ACHN (cell line): Measurements from ENCODE around the gene ZBTB16.

Source experiments
- DNase-seq: peaks from one replicate; pipeline ENCODE4 v3.0.0-alpha.2; 2015
- in situ Hi-C: cut with HindIII; loops from 2 replicates; pipeline ENCODE4 v1.10.0; 2017; ENCODE audit warnings: low sequenced_read_pairs, low pct_ligation_motif_present, low pct_unique_long_range_greater_than_20kb

Gene ZBTB16

DNA sequence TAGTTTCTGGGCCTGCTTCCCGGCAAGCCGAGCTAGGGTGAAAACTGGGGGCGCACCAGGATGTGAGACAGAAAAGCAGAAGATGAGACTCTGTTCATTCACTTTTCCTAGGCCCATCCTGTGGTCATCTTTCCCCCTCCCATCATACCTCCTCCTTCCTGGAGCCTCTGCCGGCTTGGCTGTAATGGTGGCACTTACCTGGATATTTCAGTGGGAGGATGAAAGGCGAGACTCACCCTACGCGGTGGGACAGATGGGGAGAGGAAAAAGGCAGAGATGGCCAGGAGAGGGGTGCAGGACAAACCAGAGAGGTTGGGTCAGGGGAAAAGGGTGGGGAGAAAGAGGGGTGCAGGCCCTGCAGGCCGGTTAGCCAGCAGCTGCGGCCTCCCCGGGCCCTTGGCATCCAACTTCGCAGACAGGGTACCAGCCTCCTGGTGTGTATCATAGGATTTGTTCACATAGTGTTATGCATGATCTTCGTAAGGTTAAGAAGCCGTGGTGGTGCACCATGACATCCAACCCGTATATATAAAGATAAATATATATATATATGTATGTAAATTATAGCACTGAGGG, 195.1 kb downstream of the ZBTB16 start:
- no peak for DNase-seq
- in situ Hi-C loops = no loop called here

DNA sequence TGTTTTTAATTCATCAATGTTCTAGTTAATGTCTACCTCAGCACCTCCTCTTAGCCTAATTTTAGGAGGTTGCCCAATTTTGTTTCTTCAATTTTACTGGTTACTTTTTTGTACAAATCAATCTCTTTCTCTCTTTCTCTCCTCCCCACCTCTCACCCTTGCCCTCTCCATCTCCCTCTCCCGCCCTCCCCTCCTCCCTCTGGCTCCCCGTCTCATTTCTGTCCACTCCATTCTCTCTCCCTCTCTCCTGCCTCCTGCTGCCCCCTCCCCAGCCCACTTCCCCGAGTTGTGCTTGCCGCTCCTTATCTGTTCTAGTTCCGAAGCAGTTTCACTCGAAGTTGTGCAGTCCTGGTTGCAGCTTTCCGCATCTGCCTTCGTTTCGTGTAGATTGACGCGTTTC, 195.8 kb downstream of the ZBTB16 start:
- in situ Hi-C loops = no loop called here
- DNase-seq = no peak

DNA sequence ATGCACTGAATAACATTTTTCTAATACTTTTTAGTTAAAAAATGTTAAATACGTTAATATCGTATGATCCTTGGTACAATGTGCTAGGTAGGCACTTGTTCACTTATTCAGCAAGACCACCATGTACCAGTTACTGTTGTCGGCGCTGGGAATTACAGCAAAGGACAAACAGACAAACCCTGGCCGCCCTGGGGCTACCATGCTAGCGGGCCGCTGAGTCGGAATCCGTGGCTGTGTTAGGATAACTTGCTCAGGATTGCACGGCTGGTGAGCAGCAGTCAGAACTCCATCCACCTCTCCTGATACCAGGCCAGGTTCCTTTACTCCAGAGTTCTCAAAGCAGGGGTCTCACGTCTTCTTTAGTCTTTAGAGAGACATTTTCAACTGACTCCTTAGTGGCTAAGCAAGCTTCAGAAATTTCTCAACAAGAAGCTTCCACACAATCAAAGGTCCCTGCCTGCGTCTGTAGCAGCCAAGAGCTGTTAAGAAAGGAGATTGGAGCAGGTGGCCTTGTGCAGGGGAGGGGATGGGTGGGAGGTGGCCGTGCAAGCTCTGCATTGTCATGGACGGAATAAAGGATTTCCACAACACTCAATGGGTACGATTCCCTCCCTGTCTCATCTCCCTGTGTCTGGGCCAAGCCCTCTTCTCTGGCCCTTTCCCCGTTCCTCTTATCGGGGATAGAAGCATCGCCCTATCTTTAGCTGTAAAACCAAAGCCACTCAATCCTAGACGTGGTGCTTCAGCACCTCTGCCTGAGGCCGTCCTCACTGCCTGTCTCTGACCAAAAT, 196.9 kb downstream of the ZBTB16 start:
- DNase-seq = no peak
- in situ Hi-C loops = no loop called here

DNA sequence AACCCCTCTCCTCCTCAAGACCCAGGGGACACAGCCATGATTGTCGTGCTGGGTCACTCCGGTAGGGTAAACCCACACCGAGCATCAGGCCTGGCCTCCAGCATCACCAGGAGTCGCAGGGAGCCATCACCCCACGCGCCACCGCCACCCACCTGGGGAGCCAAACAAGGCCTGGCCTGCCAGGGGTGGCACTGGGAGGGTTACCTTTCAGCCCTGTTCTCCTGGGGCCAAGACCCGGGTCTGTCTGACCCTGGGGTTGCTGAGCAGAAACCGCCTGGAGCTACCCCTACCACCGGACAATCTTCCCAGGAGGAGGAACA, 197.4 kb downstream of the ZBTB16 start:
- DNase-seq = no peak
- in situ Hi-C loops = no loop called here

DNA sequence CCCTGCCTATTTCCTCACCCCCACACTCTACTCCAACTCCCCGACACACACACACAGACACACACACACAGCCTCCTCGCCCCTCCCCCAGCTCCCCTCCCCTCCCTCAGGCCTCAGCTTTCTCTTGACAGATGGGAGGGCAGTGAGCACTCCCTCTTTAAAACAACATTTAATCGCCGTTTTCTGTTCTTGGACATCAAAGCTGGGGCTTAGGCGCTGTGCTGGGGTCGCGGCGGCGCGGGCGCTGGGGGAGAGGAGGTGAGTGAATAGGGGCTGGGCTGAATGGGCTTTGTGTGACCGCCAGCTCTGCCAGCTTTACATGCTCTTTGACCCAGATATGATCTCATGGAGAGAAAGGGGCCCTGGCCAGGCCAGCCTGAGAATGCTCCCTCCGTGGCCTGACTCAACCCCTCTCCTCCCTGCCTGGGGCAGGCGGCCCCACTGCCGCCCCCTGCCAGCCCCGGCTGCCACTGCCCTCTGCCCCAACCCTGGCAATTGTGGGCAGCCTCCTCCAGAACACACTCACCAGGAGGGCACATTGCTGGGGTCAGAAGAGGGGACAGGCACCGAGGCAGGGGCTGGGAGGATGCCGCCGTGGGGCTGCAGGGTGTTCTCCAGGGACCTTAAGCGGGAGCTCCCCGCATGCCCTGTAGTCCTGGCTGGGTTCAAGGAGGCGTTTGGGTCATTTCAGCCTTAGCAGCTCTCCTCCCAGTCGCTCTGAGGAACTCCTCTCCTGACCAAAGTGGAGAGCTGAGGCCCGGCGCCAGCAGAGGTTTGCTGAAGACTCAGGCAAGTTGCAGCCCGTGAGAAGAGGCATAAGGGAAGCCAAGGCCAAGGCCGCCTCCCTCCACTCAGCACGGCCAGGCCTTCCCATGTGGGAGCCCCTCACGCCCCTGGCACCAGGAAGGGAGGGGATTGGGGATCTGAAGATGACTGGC, 198.4 kb downstream of the ZBTB16 start:
- in situ Hi-C loops = no loop called here
- DNase-seq = no peak

DNA sequence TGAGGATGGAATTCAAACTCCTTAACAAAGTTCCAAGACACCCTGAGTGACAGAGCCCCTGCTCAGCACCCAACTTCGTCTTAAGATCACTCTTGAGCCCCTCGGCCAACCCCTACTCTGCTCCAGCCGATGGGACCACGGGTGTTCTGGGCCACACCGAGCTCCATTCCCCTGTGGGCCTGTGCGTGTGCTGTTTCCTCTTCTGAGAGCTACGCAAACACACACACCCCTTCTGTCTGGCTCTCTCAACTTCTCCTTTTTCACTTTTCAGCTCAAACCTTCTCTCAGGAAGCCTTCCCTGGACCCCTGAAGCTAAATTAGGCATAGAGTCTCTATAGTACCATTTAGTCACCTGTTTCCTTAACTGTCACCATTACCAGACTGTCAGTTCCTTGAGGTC, 199.2 kb downstream of the ZBTB16 start:
- DNase-seq = no peak
- in situ Hi-C loops = no loop called here

DNA sequence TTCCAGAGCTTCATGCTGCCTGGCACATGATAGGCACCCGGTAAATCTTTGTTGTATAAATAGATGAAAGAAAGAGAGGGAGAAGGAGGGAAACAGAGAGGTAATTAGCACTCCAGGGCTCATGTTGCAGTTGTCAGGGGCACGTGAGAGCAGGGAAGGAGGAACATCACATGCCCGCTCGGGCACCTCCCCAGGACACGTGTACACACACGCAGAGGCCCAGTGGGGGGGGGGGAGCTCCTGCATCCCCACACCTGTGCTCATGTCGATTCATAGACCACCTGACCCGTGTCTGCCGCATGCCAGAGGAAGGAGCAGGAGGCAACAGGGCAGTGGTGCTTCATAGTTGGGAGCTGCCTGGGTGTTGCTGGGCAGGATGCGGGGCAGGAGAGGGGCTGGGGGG, 199.6 kb downstream of the ZBTB16 start:
- DNase-seq = no peak
- in situ Hi-C loops = no loop called here

DNA sequence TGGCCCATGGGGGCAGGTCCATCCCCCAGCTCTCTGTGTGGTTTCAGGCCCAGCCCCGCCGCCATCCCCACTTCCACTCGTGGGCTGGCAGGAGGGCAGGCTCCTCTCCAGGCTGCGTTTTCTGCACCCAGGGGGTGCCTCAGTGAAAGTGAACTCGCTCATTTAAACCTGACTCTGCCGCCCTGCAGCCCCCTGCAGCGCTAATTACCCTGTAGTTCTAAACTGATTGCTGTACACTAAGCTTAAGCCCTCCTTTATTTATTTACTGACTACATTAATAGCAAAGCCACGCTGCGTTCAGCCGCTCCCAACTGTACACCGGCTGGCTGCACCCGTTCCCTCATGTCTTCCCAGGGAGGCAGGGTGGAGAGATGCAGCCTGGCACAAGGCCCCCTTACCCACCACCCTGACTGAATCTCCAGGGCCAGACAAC, 200.1 kb downstream of the ZBTB16 start:
- DNase-seq = no peak
- in situ Hi-C loops = no loop called here

DNA sequence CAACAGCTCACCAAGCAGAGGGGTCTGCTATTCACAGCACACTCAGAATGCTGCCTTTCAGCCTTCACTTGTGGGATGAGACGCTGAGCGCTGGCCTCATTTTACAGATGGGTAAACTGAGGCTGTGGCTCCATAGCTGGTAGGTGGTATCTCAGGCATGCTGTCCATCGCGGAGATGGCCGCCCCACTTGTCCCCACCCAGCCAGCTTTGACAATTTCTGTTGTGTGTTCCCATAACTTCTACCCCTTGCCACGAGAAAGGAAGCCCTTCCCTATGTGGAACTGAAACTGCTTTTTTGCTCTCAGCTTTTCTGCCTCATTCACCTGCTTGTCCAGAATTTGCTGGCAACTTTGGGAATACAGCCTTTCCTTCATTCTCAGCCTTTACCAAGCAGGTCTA, 200.6 kb downstream of the ZBTB16 start:
- DNase-seq = no peak
- in situ Hi-C loops = no loop called here

DNA sequence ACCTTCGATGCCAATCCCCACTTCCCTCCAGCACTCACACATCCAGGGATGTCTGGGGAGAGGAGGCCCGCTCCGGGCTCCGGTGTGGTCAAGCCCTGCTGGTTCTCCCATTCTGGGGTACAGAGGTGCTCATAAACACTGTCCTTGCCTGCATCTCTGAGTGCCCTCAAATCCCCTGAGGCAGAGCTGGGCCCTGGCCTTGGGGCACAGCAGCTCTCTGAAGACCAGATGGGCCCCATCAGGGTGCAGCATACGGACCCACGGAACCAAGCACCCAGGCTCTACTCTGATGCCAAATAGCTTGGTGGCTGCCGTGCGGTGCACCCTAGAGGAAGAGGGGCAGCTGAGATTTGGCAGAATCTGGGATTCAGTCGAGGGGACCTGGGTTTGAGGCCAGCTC, 201.0 kb downstream of the ZBTB16 start:
- no peak for DNase-seq
- in situ Hi-C loops = no loop called here

DNA sequence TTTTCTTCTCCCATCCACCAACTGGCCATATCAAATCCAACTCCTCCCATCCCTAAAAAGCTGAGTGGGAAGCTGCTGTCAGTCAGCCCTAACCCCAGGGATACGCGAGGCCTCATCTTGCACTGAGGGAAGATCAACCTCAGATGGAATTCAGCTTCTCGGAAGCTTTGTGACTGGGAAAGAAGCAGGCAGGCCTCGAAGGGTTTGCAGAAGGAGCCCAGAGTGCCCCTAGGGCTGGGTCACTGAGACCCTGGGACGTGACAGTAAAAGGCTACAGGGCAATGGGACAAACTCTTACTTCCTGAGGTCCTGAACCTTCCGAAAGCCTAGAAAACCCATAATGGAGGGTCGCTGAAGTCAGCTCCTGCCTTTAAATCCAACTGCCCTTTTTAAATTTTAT, 202.3 kb downstream of the ZBTB16 start:
- in situ Hi-C loops = no loop called here
- DNase-seq = no peak

DNA sequence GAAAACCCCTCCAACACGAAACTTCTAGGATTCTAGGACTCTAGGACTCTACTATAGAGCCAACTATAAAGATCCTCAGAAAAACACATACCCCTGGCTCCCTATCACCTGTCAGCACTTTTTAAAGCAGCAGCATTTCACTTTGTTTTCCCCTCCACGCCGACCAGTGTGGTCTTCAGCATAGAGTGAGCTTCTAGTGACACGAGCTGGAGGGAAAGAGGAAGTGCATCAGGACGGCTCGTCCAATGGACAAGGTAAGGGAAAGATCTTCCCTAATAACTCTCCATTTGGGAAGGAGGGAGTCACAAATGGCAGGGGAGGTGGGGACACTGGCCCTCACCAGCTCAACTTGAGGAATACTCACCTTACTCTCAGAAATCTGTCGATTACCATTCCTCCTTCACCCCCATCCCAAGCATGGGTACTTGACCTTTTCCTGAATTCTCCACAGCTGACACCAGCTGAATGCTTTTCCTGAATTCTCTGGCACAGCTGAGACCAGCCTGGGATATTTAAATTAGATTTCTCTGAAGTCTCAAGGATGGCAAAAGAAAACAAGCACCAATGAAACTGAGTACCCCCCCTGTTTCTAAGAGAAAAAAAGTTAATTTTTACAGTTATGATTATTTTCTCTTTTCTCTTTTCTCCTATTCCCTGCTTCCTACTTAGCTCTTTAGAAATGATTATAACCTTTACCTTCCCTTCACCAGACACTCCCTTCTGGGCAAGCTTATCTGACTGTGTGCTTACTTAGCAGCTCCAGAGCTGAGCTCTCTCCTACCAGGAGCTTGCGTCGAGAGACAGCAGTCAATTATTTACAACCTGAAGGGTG, 203.4 kb downstream of the ZBTB16 start:
- in situ Hi-C loops = no loop called here
- peak; percentile 40 for DNase-seq

DNA sequence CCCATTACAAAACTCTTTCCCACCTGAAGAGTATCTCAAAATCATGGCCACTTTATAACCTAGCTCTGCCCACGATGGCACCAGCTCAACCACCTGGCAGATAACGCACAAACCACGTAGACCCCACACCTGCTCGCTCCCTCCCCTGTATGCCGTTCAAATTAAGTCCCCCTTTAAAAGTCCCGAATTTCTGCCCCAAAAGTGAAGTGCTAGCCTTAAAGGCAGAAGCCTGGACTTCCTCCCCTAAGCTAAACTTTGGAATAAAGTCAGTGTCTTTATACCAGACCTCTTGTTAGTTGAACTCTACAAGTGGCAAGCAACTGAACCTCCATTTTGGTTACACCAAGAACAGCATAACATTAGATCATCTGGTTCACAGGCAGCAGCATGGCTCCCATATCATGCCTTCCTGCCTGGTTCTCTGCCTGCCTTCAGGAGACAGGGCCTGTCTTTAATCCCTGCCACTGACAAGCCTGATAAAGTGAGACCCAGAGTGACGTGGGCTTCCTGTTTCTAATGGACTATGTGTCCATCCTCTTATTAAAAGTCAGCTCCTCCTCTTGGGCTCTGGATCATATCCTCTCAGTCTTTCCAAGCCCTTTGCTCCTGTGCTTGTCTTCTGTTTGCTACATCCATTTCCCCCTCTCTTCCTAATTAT, 204.1 kb downstream of the ZBTB16 start:
- in situ Hi-C loops = no loop called here
- DNase-seq = no peak

DNA sequence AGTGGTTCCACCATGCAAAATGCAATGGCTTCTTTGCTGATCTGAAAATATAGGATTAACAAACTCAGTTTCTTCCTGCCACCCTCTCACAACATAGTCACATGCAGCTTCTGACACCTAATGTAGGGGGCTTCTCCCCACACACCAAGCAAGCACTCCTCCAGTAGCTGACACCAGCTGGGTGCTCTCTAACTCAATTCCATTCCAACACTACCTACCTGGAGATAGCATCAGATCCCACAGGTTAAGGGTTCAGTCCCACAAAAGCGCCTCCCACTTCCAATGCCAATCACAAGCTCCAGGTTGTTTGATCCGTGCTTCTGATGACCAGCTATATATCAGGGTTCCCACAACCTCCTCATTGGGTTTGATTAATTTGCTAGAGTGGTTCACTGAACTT, 204.9 kb downstream of the ZBTB16 start:
- in situ Hi-C loops = no loop called here
- DNase-seq = no peak

DNA sequence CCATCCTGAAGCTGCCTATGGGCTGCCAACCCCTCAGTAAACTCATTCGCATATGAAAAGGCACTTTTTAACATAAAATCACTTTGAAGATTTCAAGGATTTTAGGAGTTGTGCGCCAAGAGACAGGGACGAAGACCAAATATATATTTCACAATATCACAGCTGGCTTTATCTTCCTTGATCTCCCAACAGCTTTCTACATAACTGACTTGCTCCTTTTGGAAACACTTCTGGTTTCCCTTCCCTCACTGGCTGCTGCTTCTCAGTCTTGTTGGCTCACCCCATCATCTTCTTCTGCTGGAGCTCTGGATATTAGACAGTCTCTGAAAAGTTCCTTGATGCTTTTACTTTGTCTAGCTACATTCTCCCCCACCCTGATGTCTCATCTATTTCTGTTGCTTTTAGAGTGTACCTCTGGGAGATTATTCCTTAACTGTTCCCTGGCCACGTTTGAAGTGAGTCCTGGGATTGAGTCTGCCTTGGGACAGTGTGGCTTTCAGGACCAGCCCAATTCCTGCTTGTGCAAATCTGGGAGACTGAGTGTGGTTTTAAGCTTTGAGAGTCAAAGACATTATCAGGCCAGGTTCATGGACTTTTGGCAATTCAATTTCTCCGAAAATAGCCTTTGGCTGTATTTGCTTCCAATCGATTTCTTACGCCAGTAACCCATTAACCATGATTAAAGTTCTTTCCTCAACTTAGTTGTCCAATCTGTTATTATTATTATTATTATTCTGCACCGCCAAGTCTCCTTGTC, 205.8 kb downstream of the ZBTB16 start:
- in situ Hi-C loops = no loop called here
- no peak for DNase-seq

DNA sequence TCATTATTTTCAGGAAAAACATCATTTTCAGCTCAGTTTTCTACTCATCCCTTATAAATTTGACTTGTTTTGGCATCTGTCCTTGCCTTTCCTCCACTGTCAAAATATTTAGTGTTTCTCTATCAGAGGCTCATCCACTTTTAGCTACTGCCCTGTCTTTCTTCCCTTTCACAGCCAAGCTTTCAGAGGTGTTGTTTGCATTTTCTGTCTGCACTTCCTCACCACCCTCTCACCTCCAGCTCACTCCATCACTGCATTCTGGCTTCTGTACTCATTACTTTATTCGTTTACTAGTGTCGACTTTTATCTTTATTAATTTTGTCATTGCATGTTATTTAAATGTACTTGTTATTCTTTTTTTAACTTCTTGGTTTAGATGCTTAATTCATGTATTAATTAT, 210.0 kb downstream of the ZBTB16 start:
- in situ Hi-C loops = no loop called here
- DNase-seq = no peak

DNA sequence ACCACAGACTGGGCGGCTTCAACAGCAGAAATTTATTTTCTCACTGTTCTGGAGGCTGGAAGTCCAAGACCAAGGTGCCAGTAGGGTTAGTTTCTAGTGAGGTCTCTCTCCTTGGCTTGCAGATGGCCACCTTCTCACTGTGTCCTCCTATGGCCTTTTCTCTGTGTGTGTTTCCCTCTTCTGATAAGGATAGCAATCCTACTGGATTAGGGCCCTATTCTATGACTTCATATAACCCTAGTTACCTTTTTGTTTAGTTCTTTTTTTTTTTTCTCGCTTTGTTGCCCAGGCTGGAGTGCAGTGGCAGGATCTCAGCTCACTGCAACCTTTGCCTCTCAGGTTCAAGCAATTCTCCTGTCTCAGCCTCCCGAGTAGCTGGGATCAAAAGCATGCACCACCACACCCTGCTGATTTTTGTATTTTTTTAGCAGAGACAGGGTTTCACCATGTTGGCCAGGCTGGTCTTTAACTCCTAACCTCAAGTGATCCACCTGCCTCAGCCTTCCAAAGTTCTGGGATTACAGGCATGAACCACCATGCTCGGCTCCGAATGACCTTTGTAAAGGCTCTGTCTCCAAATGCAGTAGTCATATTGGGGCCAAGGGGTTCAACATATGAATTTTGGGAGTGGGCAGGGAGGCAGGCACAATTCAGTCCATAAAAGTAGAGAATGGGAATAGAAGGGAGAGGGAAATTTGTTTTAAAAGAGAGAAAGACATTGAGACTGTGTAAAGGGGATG, 211.2 kb downstream of the ZBTB16 start:
- in situ Hi-C loops = no loop called here

More for the DNA sequence above, 211.2 kb downstream of the ZBTB16 start:
- DNase-seq = no peak
